Measurements from ENCODE around the gene RRM2. TPM values are rescaled to one million over a fixed set of nuclear protein-coding genes. Genes with fewer than 3 reads are reported as not detected.
A peak's percentile ranks its signal among the peaks of the same experiment; 100 is the strongest.

Gene RRM2
- total and polyA plus RNA-seq, 4 donors: 16.6 to 42.4 (median 29.6) TPM

DNA sequence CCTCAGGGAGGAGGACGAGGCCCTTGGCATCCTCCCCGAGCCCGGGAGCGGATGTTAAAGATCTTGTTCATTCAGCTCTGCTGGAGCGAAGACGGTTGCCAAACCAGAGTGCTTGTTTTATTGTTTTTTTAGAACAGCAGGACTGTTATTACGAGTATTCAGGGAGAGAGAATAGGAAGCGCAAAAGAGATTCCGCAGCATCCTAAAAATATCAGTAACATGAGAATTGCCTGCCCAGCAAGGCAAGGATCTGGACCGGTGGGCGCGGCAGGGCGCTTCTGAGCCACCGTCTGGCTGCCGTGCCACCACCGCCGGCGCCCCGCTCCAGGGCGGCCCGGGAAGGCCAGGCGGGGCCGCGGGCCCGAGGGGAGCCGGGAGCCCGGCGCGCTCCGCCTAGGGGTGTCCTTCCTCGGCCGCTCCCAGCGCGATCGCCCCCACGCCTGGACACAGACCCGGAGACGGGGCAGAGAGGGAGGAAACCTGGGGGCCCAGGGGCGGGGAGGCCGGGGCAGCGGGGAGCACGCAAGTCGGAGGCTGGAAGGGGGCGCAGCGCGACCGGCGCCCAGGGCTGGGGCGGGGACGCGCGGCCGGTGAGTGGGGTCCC is 43.2 kb upstream of the RRM2 start:
- peak overlapping the region; percentile 57 for H3K27ac ChIP-seq (ENCODE audit: low read depth, low read length)
- H3K4me3 ChIP-seq (ENCODE audit: low read depth, low read length): peak overlapping the region; percentile 36
- DNase-seq (ENCODE audit: low read depth in 4 of 6, low spot score in 6 of 6): peak in 3 of 6 donors; percentile 53 to 90 (median 87)
- H3K36me3 ChIP-seq (ENCODE audit: control insufficient read depth, insufficient read depth, low read length): no peaks in the 10 kb centered on the region
- under 1% methylated on average over 53 of the region's 53 CpGs for WGBS (ENCODE audit: insufficient coverage)
- H3K4me1 ChIP-seq (ENCODE audit: control insufficient read depth, insufficient read depth, low read length): peaks cover 18% of the 10 kb centered on the region
- no peaks in the 10 kb centered on the region for H3K9me3 ChIP-seq (ENCODE audit: control insufficient read depth, insufficient read depth, low read length)
- peaks cover 38% of the 10 kb centered on the region for H3K27me3 ChIP-seq (ENCODE audit: control insufficient read depth, insufficient read depth, low read length)

DNA sequence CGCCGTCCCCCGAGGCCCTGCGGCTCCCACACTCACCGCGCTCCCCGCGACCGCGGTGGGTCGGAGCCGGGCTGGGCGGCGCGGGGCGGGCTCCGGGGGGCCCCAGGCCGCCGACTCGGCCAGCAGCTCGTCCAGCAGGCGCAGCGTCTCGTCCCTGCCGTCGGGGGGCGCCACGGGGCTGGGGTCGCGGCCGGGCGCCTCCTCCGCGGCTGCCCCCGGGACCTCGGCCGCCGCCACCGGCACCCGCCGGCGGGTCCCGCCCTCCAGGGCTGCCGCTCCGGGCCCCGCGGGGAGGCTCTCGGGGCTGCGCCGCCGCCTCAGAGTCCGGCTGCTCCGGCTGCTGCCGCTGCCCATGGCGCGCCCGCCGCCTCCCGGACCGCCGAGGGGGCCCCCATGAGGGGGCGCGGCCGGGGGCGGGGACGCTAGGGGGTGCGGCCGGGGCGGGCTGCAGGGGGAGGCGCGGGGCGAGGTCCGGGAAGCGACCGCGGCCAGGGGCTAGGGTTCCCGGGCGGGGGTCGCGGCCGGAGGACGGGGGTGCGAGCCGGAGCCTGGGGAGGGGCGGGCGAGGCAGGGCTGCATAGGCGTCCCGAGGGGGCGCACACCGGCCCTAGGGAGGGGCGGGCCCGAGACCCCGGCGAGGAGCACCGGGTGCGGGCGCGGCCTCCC is 42.5 kb upstream of the RRM2 start, which contains the start of gene CYS1:
Gene CYS1 (minus strand): TSS at position 542 of the 666 bp plus-strand sequence. CDS start 188 bp downstream, at position 354.
- peaks cover 42% of the 10 kb centered on the region for H3K27me3 ChIP-seq (ENCODE audit: control insufficient read depth, insufficient read depth, low read length)
- peaks cover 18% of the 10 kb centered on the region for H3K4me1 ChIP-seq (ENCODE audit: control insufficient read depth, insufficient read depth, low read length)
- no peaks in the 10 kb centered on the region for H3K36me3 ChIP-seq (ENCODE audit: control insufficient read depth, insufficient read depth, low read length)
- WGBS (ENCODE audit: insufficient coverage): under 1% methylated on average over 98 of the region's 98 CpGs
- H3K9me3 ChIP-seq (ENCODE audit: control insufficient read depth, insufficient read depth, low read length): no peaks in the 10 kb centered on the region
- peak within 1 kb of the TSS; percentile 36 for H3K4me3 ChIP-seq (ENCODE audit: low read depth, low read length)
- no peak for DNase-seq (ENCODE audit: low read depth in 4 of 6, low spot score in 6 of 6)
- H3K27ac ChIP-seq (ENCODE audit: low read depth, low read length): peak within 1 kb of the TSS; percentile 57

DNA sequence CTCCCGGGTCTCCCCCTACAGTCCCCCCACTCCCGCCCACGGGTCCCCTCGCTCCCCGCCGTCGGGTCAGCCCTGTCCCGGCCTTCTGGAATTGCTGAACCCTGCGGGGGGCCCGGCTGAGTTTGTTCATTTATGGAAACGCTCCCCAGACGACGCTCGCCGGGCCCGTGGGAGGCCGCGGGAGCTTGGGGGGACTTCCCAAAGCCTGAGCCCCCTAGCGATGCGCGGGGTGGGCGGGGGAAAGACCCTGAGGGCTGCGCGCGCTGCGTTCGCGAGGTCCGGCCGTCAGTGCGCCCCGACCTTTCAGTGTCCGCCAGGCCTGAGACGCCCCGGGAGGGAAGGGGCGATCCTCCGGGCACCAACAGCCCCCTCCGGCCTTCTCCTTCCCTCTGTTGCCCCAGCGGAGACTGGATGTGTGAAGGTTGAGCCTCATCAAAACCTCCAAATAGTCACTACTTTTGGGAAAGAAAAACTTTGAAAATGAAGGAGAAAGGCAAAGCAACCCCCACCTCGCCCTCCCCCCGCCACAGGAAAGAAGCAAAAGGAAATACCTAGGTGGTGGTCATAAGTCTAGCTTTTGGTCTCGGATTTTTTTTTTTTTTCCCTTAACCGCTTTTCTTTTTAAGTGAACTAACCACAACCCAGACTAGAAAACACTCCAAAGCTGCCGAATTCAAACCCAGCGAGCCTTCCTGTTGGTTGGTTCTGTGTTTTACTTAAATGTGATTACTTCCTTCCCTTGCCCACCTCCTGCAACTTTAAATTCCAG is 41.8 kb upstream of the RRM2 start:
- Histone ChIP-seq H3K27me3 (ENCODE audit: control insufficient read depth, insufficient read depth, low read length) (peaks cover 45% of the 10 kb centered on the region), H3K4me3 (ENCODE audit: low read depth, low read length) (peak overlapping the region; percentile 0), H3K9me3 (ENCODE audit: control insufficient read depth, insufficient read depth, low read length) (no peaks in the 10 kb centered on the region), H3K27ac (ENCODE audit: low read depth, low read length) (no peak overlapping the region), H3K4me1 (ENCODE audit: control insufficient read depth, insufficient read depth, low read length) (peaks cover 18% of the 10 kb centered on the region), H3K36me3 (ENCODE audit: control insufficient read depth, insufficient read depth, low read length) (no peaks in the 10 kb centered on the region)
- under 1% methylated on average over 22 of the region's 45 CpGs for WGBS (ENCODE audit: insufficient coverage)
- DNase-seq (ENCODE audit: low read depth in 4 of 6, low spot score in 6 of 6): no peak

- no peak overlapping the region for H3K4me3 ChIP-seq (ENCODE audit: low read depth, low read length)
- no peaks in the 10 kb centered on the region for H3K36me3 ChIP-seq (ENCODE audit: control insufficient read depth, insufficient read depth, low read length)
- 60% methylated on average over 1 of the region's 5 CpGs for whole genome bisulfite sequencing (ENCODE audit: insufficient coverage)
- peaks cover 20% of the 10 kb centered on the region for H3K4me1 ChIP-seq (ENCODE audit: control insufficient read depth, insufficient read depth, low read length)
- H3K9me3 ChIP-seq (ENCODE audit: control insufficient read depth, insufficient read depth, low read length): no peaks in the 10 kb centered on the region
- H3K27me3 ChIP-seq (ENCODE audit: control insufficient read depth, insufficient read depth, low read length): peaks cover 46% of the 10 kb centered on the region
- DNase-seq (ENCODE audit: low read depth in 4 of 6, low spot score in 6 of 6): no peak
- no peak overlapping the region for H3K27ac ChIP-seq (ENCODE audit: low read depth, low read length)
Measured at GRCh38 chr2:10083046-10083445, 39.5 kb upstream of the RRM2 start.

GRCh38 chr2:10083692-10084211 is 38.8 kb upstream of the RRM2 start:
- no peak for DNase-seq (ENCODE audit: low read depth in 4 of 6, low spot score in 6 of 6)
- Histone ChIP-seq H3K9me3 (ENCODE audit: control insufficient read depth, insufficient read depth, low read length) (no peaks in the 10 kb centered on the region), H3K36me3 (ENCODE audit: control insufficient read depth, insufficient read depth, low read length) (no peaks in the 10 kb centered on the region), H3K4me3 (ENCODE audit: low read depth, low read length) (no peak overlapping the region), H3K4me1 (ENCODE audit: control insufficient read depth, insufficient read depth, low read length) (peaks cover 13% of the 10 kb centered on the region), H3K27me3 (ENCODE audit: control insufficient read depth, insufficient read depth, low read length) (peaks cover 44% of the 10 kb centered on the region), H3K27ac (ENCODE audit: low read depth, low read length) (no peak overlapping the region)
- WGBS (ENCODE audit: insufficient coverage): 80% methylated on average over 10 of the region's 13 CpGs

DNA sequence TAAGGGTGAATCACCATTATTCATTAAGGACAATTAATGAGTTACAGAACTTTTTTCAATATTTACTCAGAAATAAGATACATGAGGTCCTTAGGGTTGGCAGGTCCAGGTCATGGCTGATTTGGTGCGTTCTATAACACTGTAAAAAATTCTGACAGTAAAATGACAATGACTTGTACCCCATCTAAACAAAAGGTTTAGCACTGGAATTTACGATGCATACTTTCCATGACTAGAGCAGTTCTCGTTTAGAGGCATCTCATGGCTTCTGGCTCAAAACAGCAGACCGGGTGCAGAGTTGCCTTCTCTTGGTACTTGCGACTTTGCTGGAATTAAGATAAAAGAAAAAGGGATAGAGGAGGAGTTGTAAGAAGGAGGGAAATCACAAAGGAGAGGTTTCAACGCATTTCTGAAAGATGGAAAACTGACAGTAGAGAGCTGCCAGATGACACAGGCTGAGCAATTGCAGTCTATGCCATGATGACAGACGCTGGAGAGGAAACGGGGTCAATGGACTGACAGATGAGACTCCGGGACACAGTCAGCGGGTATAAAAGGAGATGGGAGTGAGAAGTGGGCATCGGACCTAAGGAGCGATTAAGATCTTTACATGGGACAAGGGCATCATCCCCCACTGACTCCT is 38.2 kb upstream of the RRM2 start:
- WGBS (ENCODE audit: insufficient coverage): 65% methylated on average over 8 of the region's 12 CpGs
- Histone ChIP-seq H3K4me1 (ENCODE audit: control insufficient read depth, insufficient read depth, low read length) (peaks cover 7% of the 10 kb centered on the region), H3K36me3 (ENCODE audit: control insufficient read depth, insufficient read depth, low read length) (no peaks in the 10 kb centered on the region), H3K4me3 (ENCODE audit: low read depth, low read length) (no peak overlapping the region), H3K27me3 (ENCODE audit: control insufficient read depth, insufficient read depth, low read length) (peaks cover 42% of the 10 kb centered on the region), H3K9me3 (ENCODE audit: control insufficient read depth, insufficient read depth, low read length) (no peaks in the 10 kb centered on the region), H3K27ac (ENCODE audit: low read depth, low read length) (no peak overlapping the region)
- no peak for DNase-seq (ENCODE audit: low read depth in 4 of 6, low spot score in 6 of 6)

GRCh38 chr2:10085043-10085667 is 37.4 kb upstream of the RRM2 start:
- H3K27me3 ChIP-seq (ENCODE audit: control insufficient read depth, insufficient read depth, low read length): peaks cover 46% of the 10 kb centered on the region

DNA sequence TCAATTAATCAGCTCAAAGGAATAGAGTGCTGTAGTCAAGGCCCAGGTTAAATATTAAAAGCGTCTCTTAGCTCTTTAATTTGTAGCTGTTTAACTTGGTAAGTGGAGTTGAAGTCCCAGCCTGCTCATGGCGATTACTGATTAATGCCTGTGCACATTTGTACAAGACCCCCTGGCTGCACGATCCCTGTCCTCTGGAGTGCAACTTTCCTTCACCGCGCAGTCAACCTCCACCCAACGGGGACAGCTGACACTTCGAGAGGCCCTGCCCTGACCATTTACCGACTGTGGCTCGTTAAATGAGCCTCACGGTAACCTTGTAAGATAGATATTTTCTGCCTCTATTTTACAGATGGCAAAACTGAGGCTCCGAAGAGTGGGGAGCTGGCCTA is 36.9 kb upstream of the RRM2 start:
- Histone ChIP-seq H3K4me1 (ENCODE audit: control insufficient read depth, insufficient read depth, low read length) (peaks cover 4% of the 10 kb centered on the region), H3K4me3 (ENCODE audit: low read depth, low read length) (no peak overlapping the region), H3K27ac (ENCODE audit: low read depth, low read length) (no peak overlapping the region), H3K9me3 (ENCODE audit: control insufficient read depth, insufficient read depth, low read length) (no peaks in the 10 kb centered on the region), H3K36me3 (ENCODE audit: control insufficient read depth, insufficient read depth, low read length) (no peaks in the 10 kb centered on the region), H3K27me3 (ENCODE audit: control insufficient read depth, insufficient read depth, low read length) (peaks cover 46% of the 10 kb centered on the region)
- DNase-seq (ENCODE audit: low read depth in 4 of 6, low spot score in 6 of 6): no peak
- 77% methylated on average over 11 of the region's 11 CpGs for whole genome bisulfite sequencing (ENCODE audit: insufficient coverage)

More at GRCh38 chr2:10085043-10085667, 37.4 kb upstream of the RRM2 start:
- Histone ChIP-seq H3K27ac (ENCODE audit: low read depth, low read length) (no peak overlapping the region), H3K4me1 (ENCODE audit: control insufficient read depth, insufficient read depth, low read length) (peaks cover 7% of the 10 kb centered on the region), H3K4me3 (ENCODE audit: low read depth, low read length) (no peak overlapping the region), H3K36me3 (ENCODE audit: control insufficient read depth, insufficient read depth, low read length) (no peaks in the 10 kb centered on the region), H3K9me3 (ENCODE audit: control insufficient read depth, insufficient read depth, low read length) (no peaks in the 10 kb centered on the region)
- WGBS (ENCODE audit: insufficient coverage): 86% methylated on average over 1 of the region's 6 CpGs
- DNase-seq (ENCODE audit: low read depth in 4 of 6, low spot score in 6 of 6): no peak

DNA sequence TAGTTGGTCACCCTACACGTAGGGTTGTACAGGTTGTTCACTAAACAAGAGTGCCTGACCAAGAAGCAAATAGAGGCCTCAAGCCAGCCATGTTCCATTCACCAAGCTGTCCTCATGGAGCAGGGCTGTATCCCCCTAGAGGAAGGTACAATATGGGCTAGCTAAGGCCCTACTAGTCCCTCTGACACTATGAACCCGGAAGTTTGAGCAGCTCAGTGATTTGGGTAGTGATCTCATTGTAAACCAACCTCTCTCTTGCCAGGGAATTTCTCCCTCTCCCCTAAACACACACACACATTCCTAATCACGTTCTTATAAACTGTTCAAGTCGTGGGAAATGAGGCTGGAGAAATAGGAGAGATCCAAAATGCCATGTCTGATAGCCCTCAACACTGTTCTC is 35.6 kb upstream of the RRM2 start:
- H3K27me3 ChIP-seq (ENCODE audit: control insufficient read depth, insufficient read depth, low read length): peaks cover 50% of the 10 kb centered on the region
- 100% methylated on average over 1 of the region's 4 CpGs for WGBS (ENCODE audit: insufficient coverage)
- no peak overlapping the region for H3K4me3 ChIP-seq (ENCODE audit: low read depth, low read length)
- H3K36me3 ChIP-seq (ENCODE audit: control insufficient read depth, insufficient read depth, low read length): no peaks in the 10 kb centered on the region
- no peak overlapping the region for H3K27ac ChIP-seq (ENCODE audit: low read depth, low read length)
- no peak for DNase-seq (ENCODE audit: low read depth in 4 of 6, low spot score in 6 of 6)
- no peaks in the 10 kb centered on the region for H3K9me3 ChIP-seq (ENCODE audit: control insufficient read depth, insufficient read depth, low read length)
- H3K4me1 ChIP-seq (ENCODE audit: control insufficient read depth, insufficient read depth, low read length): peaks cover 10% of the 10 kb centered on the region

Measured in spinal cord (tissue), 10 donors.